T-helper 2 cell treated with Interferon-gamma antibody and Interleukin-4, amounts not matched to agents 100 ng/mL and 5 ng/mL, for 36 hours (primary cell): Measurements from ENCODE around the gene G3BP2. TPM values are rescaled to one million over a fixed set of nuclear protein-coding genes. Genes with fewer than 3 reads are reported as not detected.

ENCODE experiments used
- total RNA-seq: library from RNA; stranded (reverse); gene quantifications from 2 replicates; pipeline ENCODE4 v1.2.3, GENCODE V29; 2022

G3BP2 gene
- total RNA-seq, 1 donor from 2014 or later = 141 TPM

Other genes with a start within 250 kb of the G3BP2 start
- gene RCHY1, start 159.0 kb downstream of the G3BP2 start, total RNA-seq = 24.2 and 24.9 TPM in 2 replicates
- gene THAP6, start 158.9 kb downstream of the G3BP2 start, total RNA-seq = 13.7 and 19.2 TPM in 2 replicates
- 0.86 and 1.2 TPM in 2 replicates for gene ODAPH, start 117.3 kb downstream of the G3BP2 start, total RNA-seq
- 0.34 and 0.75 TPM in 2 replicates for gene CDKL2, start 42.9 kb downstream of the G3BP2 start, total RNA-seq
- 48.0 and 49.3 TPM in 2 replicates for gene USO1, start 51.2 kb upstream of the G3BP2 start, total RNA-seq
- gene PPEF2, start 229.0 kb upstream of the G3BP2 start, total RNA-seq = 0.07 and 0.52 TPM in 2 replicates